Natural killer cell (primary cell): ENCODE results near the gene VN1R2. TPM values are rescaled to one million over a fixed set of nuclear protein-coding genes. Genes with fewer than 3 reads are reported as not detected.
"Not testable (repeated sequence)": the region's sequence is repeated elsewhere in the genome, so short reads cannot be mapped to it uniquely, and the experiment has no call there.

Source experiments
- ATAC-seq, 3 donors: fragments of 150-1000 bp in 2 of 3; fragments of 200-7000 bp in 1 of 3; cut with Tn5 transposase; 1 replicate in 1 of 3; 2 replicates in 2 of 3; pipeline ENCODE4 v1.10.0; 2021; ENCODE audit warnings: mild to moderate bottlenecking in 2 of 3, moderate library complexity in 2 of 3
- DNase-seq, 2 donors: peaks; one replicate each; pipeline versions ENCODE4 v3.0.0 to v3.0.0-alpha.2; 2013 to 2021; ENCODE audit warnings: mixed read lengths in 1 of 2
- H3K27ac ChIP-seq: one replicate; pipeline ENCODE4 v1.5.1; 2013; ENCODE audit warnings: mild to moderate bottlenecking, low read length
- H3K27me3 ChIP-seq: one replicate; pipeline ENCODE4 v1.6.1; 2013; ENCODE audit warnings: low read length; ENCODE audit not compliant: control insufficient read depth, insufficient read depth
- H3K36me3 ChIP-seq: one replicate; pipeline ENCODE4 v1.6.1; 2013; ENCODE audit warnings: low read length; ENCODE audit not compliant: control insufficient read depth, insufficient read depth
- H3K4me1 ChIP-seq: one replicate; pipeline ENCODE4 v1.6.1; 2013; ENCODE audit warnings: low read length; ENCODE audit not compliant: control insufficient read depth, insufficient read depth
- H3K4me3 ChIP-seq: one replicate; pipeline ENCODE4 v1.5.1; 2013; ENCODE audit warnings: low read length
- H3K9me3 ChIP-seq: one replicate; pipeline ENCODE4 v1.6.1; 2013; ENCODE audit warnings: low read length; ENCODE audit not compliant: control insufficient read depth, insufficient read depth
- H3K27ac Mint-ChIP-seq, 2 donors: one replicate each; pipeline ENCODE4 v1.8.0; 2022; ENCODE audit warnings: mild to moderate bottlenecking in 2 of 2, mixed read lengths in 2 of 2, moderate library complexity in 1 of 2
- H3K27me3 Mint-ChIP-seq, 2 donors: one replicate each; pipeline ENCODE4 v1.8.0; 2022; ENCODE audit warnings: low read depth in 2 of 2, mixed read lengths in 2 of 2
- H3K36me3 Mint-ChIP-seq: one replicate; pipeline ENCODE4 v1.8.0; 2022; ENCODE audit warnings: mixed read lengths
- H3K4me1 Mint-ChIP-seq, 2 donors: one replicate each; pipeline ENCODE4 v1.8.0; 2022; ENCODE audit warnings: mixed read lengths in 2 of 2
- H3K4me3 Mint-ChIP-seq: one replicate; pipeline ENCODE4 v1.8.0; 2022; ENCODE audit warnings: mild to moderate bottlenecking, moderate library complexity, mixed read lengths
- H3K9me3 Mint-ChIP-seq, 2 donors: one replicate each; pipeline ENCODE4 v1.8.0; 2022; ENCODE audit warnings: mixed read lengths in 2 of 2
- WGBS: methylation state at CpG from one replicate; pipeline ENCODE4 v1.1.7; 2013; ENCODE audit warnings: missing lambda C conversion rate; ENCODE audit not compliant: insufficient coverage; 5-methylcytosine and 5-hydroxymethylcytosine counted together
- intact Hi-C: fragments of 100-400 bp; cut with micrococcal nuclease; formaldehyde crosslinking; loops from one replicate; pipeline ENCODE4 v1.14.2; 2022
- total RNA-seq, 4 donors: library from RNA; stranded (reverse); fragments of 120-200 nt in 1 of 4; gene quantifications; one replicate each; pipeline versions ENCODE4 v1.2.3 to v1.2.4, GENCODE V29; 2013 to 2022
- TF ChIP-seq, protein P1 (sequence below): fragments of 200-600 bp; IDR thresholded peaks from one replicate; pipeline ENCODE4 v1.8.0; 2022; ENCODE audit warnings: antibody characterized with exemption

The VN1R2 gene
- total RNA-seq, 3 donors from 2014 or later (not counting 1 experiment from before 2014, with no cell fraction given), result not detected

DNA sequence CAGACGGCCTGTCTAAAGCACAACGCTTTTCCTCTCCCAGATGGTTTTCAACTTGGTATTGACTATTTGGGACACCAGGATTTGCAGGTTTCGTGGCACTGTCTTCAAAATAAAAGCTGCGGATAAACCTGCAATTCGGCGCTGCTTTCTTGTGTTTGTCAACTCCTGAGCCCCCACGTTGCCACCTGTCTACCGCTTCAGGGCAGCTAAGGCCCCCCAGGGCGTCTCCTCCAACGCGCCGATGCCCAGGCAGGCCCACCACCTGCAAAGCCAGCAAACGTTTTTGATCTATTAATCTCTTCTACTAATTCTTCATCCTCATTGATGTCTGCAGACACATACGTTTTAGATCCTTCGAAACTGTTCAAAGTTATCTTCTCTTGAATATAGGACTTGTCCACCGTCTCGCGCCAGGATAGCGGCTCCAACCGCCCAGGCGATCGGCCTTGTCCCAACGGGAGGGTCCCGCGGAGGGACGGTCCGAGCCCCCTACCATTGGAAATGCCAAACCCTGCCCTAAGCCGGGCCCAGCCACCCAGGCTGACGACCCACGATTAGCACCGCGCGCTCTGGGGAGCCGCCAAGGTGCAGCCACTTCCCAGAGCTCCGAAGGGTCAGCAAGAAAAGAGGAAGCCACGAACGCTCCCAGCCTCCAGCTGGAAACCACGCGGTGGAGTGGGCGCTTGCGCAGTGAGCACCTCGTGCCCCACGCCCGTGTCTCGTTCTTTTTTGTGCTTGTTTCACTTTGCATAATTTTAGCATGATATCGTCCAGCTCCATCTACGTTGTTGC lies 32.9 kb downstream of the VN1R2 start:
- Mint-ChIP-seq H3K36me3 (peaks cover 18% of the 10 kb centered on the region), H3K4me1 (no peaks in the 10 kb centered on the region), H3K27ac (no peak overlapping the region), H3K27me3 (no peaks in the 10 kb centered on the region), H3K9me3 (peaks cover 10 to 16% of the 10 kb centered on the region in 2 donors), H3K4me3 (no peak overlapping the region)
- Histone ChIP-seq H3K27me3 (no peaks in the 10 kb centered on the region), H3K36me3 (no peaks in the 10 kb centered on the region), H3K27ac (no peak overlapping the region), H3K4me1 (no peaks in the 10 kb centered on the region), H3K4me3 (no peak overlapping the region), H3K9me3 (peaks cover 24% of the 10 kb centered on the region)
- WGBS, result 91% methylated on average over 47 of the region's 47 CpGs
- no peak for DNase-seq
- TF ChIP-seq, protein P1, sequence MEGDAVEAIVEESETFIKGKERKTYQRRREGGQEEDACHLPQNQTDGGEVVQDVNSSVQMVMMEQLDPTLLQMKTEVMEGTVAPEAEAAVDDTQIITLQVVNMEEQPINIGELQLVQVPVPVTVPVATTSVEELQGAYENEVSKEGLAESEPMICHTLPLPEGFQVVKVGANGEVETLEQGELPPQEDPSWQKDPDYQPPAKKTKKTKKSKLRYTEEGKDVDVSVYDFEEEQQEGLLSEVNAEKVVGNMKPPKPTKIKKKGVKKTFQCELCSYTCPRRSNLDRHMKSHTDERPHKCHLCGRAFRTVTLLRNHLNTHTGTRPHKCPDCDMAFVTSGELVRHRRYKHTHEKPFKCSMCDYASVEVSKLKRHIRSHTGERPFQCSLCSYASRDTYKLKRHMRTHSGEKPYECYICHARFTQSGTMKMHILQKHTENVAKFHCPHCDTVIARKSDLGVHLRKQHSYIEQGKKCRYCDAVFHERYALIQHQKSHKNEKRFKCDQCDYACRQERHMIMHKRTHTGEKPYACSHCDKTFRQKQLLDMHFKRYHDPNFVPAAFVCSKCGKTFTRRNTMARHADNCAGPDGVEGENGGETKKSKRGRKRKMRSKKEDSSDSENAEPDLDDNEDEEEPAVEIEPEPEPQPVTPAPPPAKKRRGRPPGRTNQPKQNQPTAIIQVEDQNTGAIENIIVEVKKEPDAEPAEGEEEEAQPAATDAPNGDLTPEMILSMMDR, result no peak
- intact Hi-C loops, result no loop called here
- ATAC-seq, result no peak

DNA sequence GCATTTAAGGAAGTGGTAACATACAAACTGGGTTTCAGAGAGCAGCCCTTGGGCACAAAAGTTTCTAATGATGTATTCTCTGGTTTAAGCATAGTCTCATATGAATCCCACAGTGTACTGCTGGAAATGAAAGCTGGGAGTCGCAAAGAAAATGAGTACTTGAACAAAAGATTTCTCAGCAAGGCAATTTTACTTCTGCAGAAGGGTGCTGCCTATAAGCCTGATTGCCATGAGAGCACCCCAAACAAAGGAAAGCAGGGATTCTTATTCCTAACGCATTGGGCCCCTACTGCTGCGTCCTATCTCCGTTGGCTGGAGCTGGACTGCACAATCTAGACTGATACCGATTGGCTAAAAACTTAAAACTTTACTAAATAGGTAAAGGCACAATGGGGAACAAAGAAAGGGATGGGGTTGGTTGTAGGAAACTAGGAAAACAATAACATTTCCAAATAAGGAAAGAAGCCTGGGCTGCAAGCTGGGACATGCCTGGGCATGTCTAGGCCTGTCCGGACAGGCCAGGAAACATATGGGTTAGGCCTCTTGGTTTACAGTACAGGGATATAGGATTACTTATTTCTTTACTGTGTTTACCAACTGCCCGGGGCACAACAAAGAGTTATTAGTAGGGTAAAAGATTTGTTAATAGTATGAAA lies 36.8 kb downstream of the VN1R2 start:
- intact Hi-C loops, result no loop called here
- TF ChIP-seq, protein P1, result no peak
- Histone ChIP-seq H3K4me1 (no peaks in the 10 kb centered on the region), H3K36me3 (no peaks in the 10 kb centered on the region), H3K27ac (no peak overlapping the region), H3K27me3 (no peaks in the 10 kb centered on the region), H3K9me3 (peaks cover 24% of the 10 kb centered on the region), H3K4me3 (no peak overlapping the region)
- H3K36me3 Mint-ChIP-seq, result peaks cover 18% of the 10 kb centered on the region
- H3K27me3 Mint-ChIP-seq, result no peaks in the 10 kb centered on the region
- no peaks in the 10 kb centered on the region for H3K4me1 Mint-ChIP-seq
- H3K9me3 Mint-ChIP-seq, result peaks cover 8 to 19% of the 10 kb centered on the region in 2 donors
- 83% methylated on average over 6 of the region's 7 CpGs for WGBS
- ATAC-seq (no peak), DNase-seq (no peak)
- H3K4me3 Mint-ChIP-seq, result no peak overlapping the region
- H3K27ac Mint-ChIP-seq, result no peak overlapping the region

DNA sequence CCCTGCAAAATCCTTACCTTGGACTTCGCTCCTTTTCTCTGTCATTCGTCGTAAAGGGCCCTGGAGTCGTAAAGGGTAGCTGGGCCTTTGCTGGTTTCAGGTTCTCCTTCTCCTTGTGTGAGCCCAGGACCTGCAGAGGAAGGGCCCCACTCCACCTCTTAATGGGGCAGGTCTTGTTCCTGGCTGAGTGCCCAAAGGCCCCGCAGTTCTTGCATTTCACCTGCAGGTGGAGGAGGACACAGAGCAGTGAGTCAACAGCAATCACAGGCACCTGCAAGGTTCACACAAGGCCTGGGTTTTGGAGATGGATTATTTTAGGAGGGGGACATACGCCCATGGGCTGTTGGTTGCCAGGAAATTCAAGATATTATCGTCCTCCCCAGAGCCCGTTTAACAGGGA lies 43.2 kb downstream of the VN1R2 start:
- WGBS, result no CpG with 5 or more reads among the region's 8 CpGs
- H3K4me1 ChIP-seq, intact Hi-C loops, H3K27me3 ChIP-seq, H3K27ac Mint-ChIP-seq, DNase-seq, H3K9me3 ChIP-seq, H3K27ac ChIP-seq, ATAC-seq, H3K4me1 Mint-ChIP-seq, H3K36me3 ChIP-seq, H3K4me3 Mint-ChIP-seq, H3K4me3 ChIP-seq, H3K27me3 Mint-ChIP-seq, H3K36me3 Mint-ChIP-seq, H3K9me3 Mint-ChIP-seq: not testable (repeated sequence)

DNA sequence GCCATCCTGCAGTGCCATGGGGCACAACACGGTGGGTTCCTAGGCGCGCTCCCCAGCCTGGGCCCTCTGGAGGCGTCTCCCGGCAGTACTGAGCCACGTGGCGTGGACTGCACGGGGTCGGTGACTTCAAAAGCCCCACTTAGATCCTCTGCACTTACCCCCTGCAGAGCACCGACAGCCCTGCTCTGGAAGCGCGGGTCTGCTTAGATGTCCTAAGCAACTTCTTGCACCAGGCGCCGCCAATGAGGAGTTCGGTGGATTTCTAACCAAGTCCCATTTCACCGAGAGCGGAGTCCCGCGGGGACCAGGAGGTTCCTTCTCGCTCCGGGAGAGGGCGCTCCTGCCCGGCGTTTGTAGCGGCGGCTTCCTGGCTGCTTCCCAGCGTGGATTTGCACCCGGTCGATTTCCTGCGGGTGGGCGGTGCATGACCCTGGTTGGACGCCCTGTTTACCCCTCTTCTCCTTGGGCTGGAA lies 50.3 kb downstream of the VN1R2 start:
- Histone ChIP-seq H3K4me3 (no peak overlapping the region), H3K36me3 (no peaks in the 10 kb centered on the region), H3K27ac (no peak overlapping the region), H3K27me3 (peaks cover 10% of the 10 kb centered on the region), H3K9me3 (peaks cover 5% of the 10 kb centered on the region), H3K4me1 (peaks cover 5% of the 10 kb centered on the region)
- peaks cover 3 to 11% of the 10 kb centered on the region in 2 donors for H3K9me3 Mint-ChIP-seq
- H3K36me3 Mint-ChIP-seq, result no peaks in the 10 kb centered on the region
- DNase-seq (peak in 1 of 2 donors; percentile 16), ATAC-seq (peak in 1 of 3 donors; percentile 43)
- TF ChIP-seq, protein P1, result peak; percentile 19
- intact Hi-C loops, result no loop called here
- H3K4me1 Mint-ChIP-seq, result no peaks in the 10 kb centered on the region
- 13% methylated on average over 32 of the region's 32 CpGs for WGBS
- H3K4me3 Mint-ChIP-seq, result no peak overlapping the region
- H3K27me3 Mint-ChIP-seq, result peaks cover 28 to 44% of the 10 kb centered on the region in 2 donors
- no peak overlapping the region for H3K27ac Mint-ChIP-seq
